CD4-positive, alpha-beta T cell (primary cell): ENCODE measurements around the gene MAPK13. TPM values are rescaled to one million over a fixed set of nuclear protein-coding genes. Genes with fewer than 3 reads are reported as not detected.

Source experiments
- ATAC-seq: fragments of 200-7000 bp; cut with Tn5 transposase; one replicate; pipeline ENCODE4 v1.10.0; 2022; ENCODE audit warnings: mild to moderate bottlenecking; ENCODE audit not compliant: poor library complexity
- CTCF ChIA-PET: fragments of 350-600 bp; sonication (Branson Sonifier 250); formaldehyde crosslinking; loops from one replicate; lab custom pipeline; 2021; ENCODE audit warnings: antibody characterized with exemption, inconsistent platforms; lab: Charles Lee
- POLR2A ChIA-PET: fragments of 350-600 bp; sonication (Branson Sonifier 250); formaldehyde crosslinking; loops from one replicate; lab custom pipeline; 2021; ENCODE audit warnings: antibody characterized with exemption, inconsistent platforms; lab: Charles Lee
- DNase-seq, 14 experiments: peaks; one replicate each; pipeline ENCODE4 v3.0.0-alpha.2; 2013 to 2020; ENCODE audit warnings: mixed read lengths in 2 of 14
- H3K27ac ChIP-seq, 2 donors: one replicate each; pipeline versions ENCODE4 v1.5.1 to v1.7.0; 2013; ENCODE audit warnings: low read length in 2 of 2, low read depth in 1 of 2, mild to moderate bottlenecking in 1 of 2
- H3K27me3 ChIP-seq, 2 experiments: 1 replicate in 1 of 2; 2 replicates in 1 of 2; pipeline versions ENCODE4 v1.6.1 to v1.7.0; 2013; ENCODE audit warnings: low read length in 2 of 2, control low read depth in 1 of 2, mild to moderate bottlenecking in 1 of 2, moderate library complexity in 1 of 2; ENCODE audit not compliant: insufficient read depth in 2 of 2, control insufficient read depth in 1 of 2
- H3K36me3 ChIP-seq: one replicate; pipeline ENCODE4 v1.6.1; 2013; ENCODE audit warnings: low read length, control low read depth; ENCODE audit not compliant: insufficient read depth
- H3K4me1 ChIP-seq: one replicate; pipeline ENCODE4 v1.6.1; 2013; ENCODE audit warnings: low read length, control low read depth; ENCODE audit not compliant: insufficient read depth
- H3K4me3 ChIP-seq: one replicate; pipeline ENCODE4 v1.5.1; 2013; ENCODE audit warnings: mild to moderate bottlenecking, low read length, moderate library complexity
- H3K9me3 ChIP-seq, 2 experiments: 1 replicate in 1 of 2; 2 replicates in 1 of 2; pipeline versions ENCODE4 v1.6.1 to v1.7.0; 2013; ENCODE audit warnings: low read length in 2 of 2, mild to moderate bottlenecking in 2 of 2, control low read depth in 1 of 2, moderate library complexity in 1 of 2; ENCODE audit not compliant: control insufficient read depth in 1 of 2, insufficient read depth in 1 of 2
- H3K27ac Mint-ChIP-seq: one replicate; pipeline ENCODE4 v1.8.0; 2020; ENCODE audit warnings: mixed read lengths
- H3K27me3 Mint-ChIP-seq: one replicate; pipeline ENCODE4 v1.8.0; 2021; ENCODE audit warnings: mixed read lengths
- H3K36me3 Mint-ChIP-seq: one replicate; pipeline ENCODE4 v1.8.0; 2021; ENCODE audit warnings: low read depth, mixed read lengths
- H3K4me1 Mint-ChIP-seq: one replicate; pipeline ENCODE4 v1.8.0; 2021; ENCODE audit warnings: low read depth, mixed read lengths
- H3K4me3 Mint-ChIP-seq: one replicate; pipeline ENCODE4 v1.8.0; 2020; ENCODE audit warnings: mild to moderate bottlenecking, mixed read lengths
- H3K9me3 Mint-ChIP-seq: one replicate; pipeline ENCODE4 v1.8.0; 2020; ENCODE audit warnings: mixed read lengths
- CTCF ChIP-seq: fragments of 200-600 bp; IDR thresholded peaks from one replicate; pipeline ENCODE4 v1.8.0; 2022; ENCODE audit warnings: antibody characterized with exemption, mild to moderate bottlenecking
- intact Hi-C, 2 experiments: fragments of 100-400 bp; cut with DNase I in 1 of 2; cut with micrococcal nuclease in 1 of 2; formaldehyde crosslinking; loops; one replicate each; pipeline versions ENCODE4 v1.15.1 to v1.9.0; 2023 to 2025; cut with DNase I, micrococcal nuclease
- total RNA-seq, 174 experiments: library from RNA in 2 of 174; stranded (reverse) in 2 of 174; gene quantifications; one replicate each; pipeline ENCODE4 v1.2.3 and lab custom pipeline; 2021 to 2026

MAPK13 gene
- total RNA-seq, 2 experiments from 2014 or later: 58.5 to 63.5 TPM

GRCh38 chr6:36098920-36099647 is 31.2 kb upstream of the MAPK13 start:
- no peaks in the 10 kb centered on the region for H3K27me3 ChIP-seq
- H3K4me3 ChIP-seq: no peak overlapping the region
- Mint-ChIP-seq H3K27ac (peak overlapping the region; percentile 89), H3K27me3 (no peaks in the 10 kb centered on the region), H3K4me1 (peaks cover 73% of the 10 kb centered on the region), H3K9me3 (no peaks in the 10 kb centered on the region), H3K4me3 (peak overlapping the region; percentile 57), H3K36me3 (peaks cover 29% of the 10 kb centered on the region)
- peak; percentile 12 for TF ChIP-seq CTCF
- peak overlapping the region; percentile 18 to 20 for H3K27ac ChIP-seq
- intact Hi-C loops: loop anchor here in 1 of 2 experiments (5.0 to 10.0 kb wide), 2 partner anchors 33 to 256 kb away; partner anchors contain the start of gene MAPK13
- ChIA-PET POLR2A (interaction anchor here (0.6 to 3.6 kb wide), 8 partner anchors 10 to 71 kb away, joined by 3 to 45 read pairs (median 12); partner anchors contain the start of genes MAPK13 and MAPK14), CTCF (interaction anchor here (0.9 to 2.4 kb wide), 2 partner anchors 8 to 71 kb away, joined by 3 to 13 read pairs; partner anchors contain the start of gene MAPK14)
- ATAC-seq (peak; percentile 39), DNase-seq (peak in 1 of 14 experiments; percentile 61)
- H3K36me3 ChIP-seq: peaks cover 39% of the 10 kb centered on the region
- peaks cover 30% of the 10 kb centered on the region for H3K4me1 ChIP-seq
- H3K9me3 ChIP-seq: no peaks in the 10 kb centered on the region

GRCh38 chr6:36099869-36100483 is 30.3 kb upstream of the MAPK13 start:
- Histone ChIP-seq H3K27me3 (no peaks in the 10 kb centered on the region), H3K9me3 (no peaks in the 10 kb centered on the region), H3K4me3 (no peak overlapping the region), H3K27ac (peak overlapping the region; percentile 1 to 18), H3K4me1 (peaks cover 29% of the 10 kb centered on the region), H3K36me3 (peaks cover 45% of the 10 kb centered on the region)
- CTCF ChIA-PET: interaction anchor here (0.9 to 2.4 kb wide), 3 partner anchors 72 to 203 kb away, joined by 3 to 13 read pairs (median 3); partner anchors contain the start of gene MAPK14
- no peak for TF ChIP-seq CTCF
- peak; percentile 90 for ATAC-seq
- POLR2A ChIA-PET: interaction anchor here (0.7 to 3.6 kb wide), 9 partner anchors 9 to 72 kb away, joined by 3 to 45 read pairs (median 11); partner anchors contain the start of genes MAPK13 and MAPK14
- Mint-ChIP-seq H3K27ac (peak overlapping the region; percentile 89), H3K4me3 (peak overlapping the region; percentile 17), H3K9me3 (no peaks in the 10 kb centered on the region), H3K36me3 (peaks cover 36% of the 10 kb centered on the region), H3K27me3 (no peaks in the 10 kb centered on the region), H3K4me1 (peaks cover 64% of the 10 kb centered on the region)
- peak in 7 of 14 experiments; percentile 35 to 84 (median 57) for DNase-seq
- intact Hi-C loops: loop anchor here (1.0 to 10.0 kb wide), 5 partner anchors 31 to 255 kb away; partner anchors contain the start of genes MAPK13 (in 2 of the 2), BRPF3 (in 1 of the 2) and MAPK14 (in 1 of the 2)

- Histone ChIP-seq H3K36me3 (peaks cover 46% of the 10 kb centered on the region), H3K27me3 (no peaks in the 10 kb centered on the region), H3K4me3 (no peak overlapping the region), H3K4me1 (peaks cover 24% of the 10 kb centered on the region), H3K27ac (no peak overlapping the region), H3K9me3 (no peaks in the 10 kb centered on the region)
- H3K4me3 Mint-ChIP-seq: no peak overlapping the region
- POLR2A ChIA-PET: interaction anchor here (0.8 to 3.6 kb wide), 2 partner anchors 17 to 30 kb away, joined by 3 to 28 read pairs; partner anchors contain the start of gene MAPK13
- H3K27me3 Mint-ChIP-seq: no peaks in the 10 kb centered on the region
- peaks cover 38% of the 10 kb centered on the region for H3K36me3 Mint-ChIP-seq
- no peak for DNase-seq
- peak overlapping the region; percentile 89 for H3K27ac Mint-ChIP-seq
- CTCF ChIA-PET: interaction anchor here (1.4 to 1.5 kb wide), 3 partner anchors 19 to 201 kb away, joined by 3 to 4 read pairs (median 3); no protein-coding TSS in a partner anchor
- H3K4me1 Mint-ChIP-seq: peaks cover 57% of the 10 kb centered on the region
- ATAC-seq: no peak
- no peaks in the 10 kb centered on the region for H3K9me3 Mint-ChIP-seq
- intact Hi-C loops: loop anchor here in 1 of 2 experiments (2.0 kb wide), 2 partner anchors 29 to 95 kb away; partner anchors contain the start of genes BRPF3 and MAPK13
- no peak for TF ChIP-seq CTCF
Measured at GRCh38 chr6:36101691-36102090, 28.6 kb upstream of the MAPK13 start.
